Aorta (tissue), 5 donors: ENCODE data around the gene FAM131B. TPM values are rescaled to one million over a fixed set of nuclear protein-coding genes. Genes with fewer than 3 reads are reported as not detected.
"Not testable (repeated sequence)": the region's sequence is repeated elsewhere in the genome, so short reads cannot be mapped to it uniquely, and the experiment has no call there.

Source experiments
- ATAC-seq: fragments of 200-7000 bp; cut with Tn5 transposase; one replicate; pipeline ENCODE4 v1.9.1; 2022; ENCODE audit warnings: moderate library complexity; ENCODE audit not compliant: low FRiP score
- DNase-seq, 2 donors: peaks; one replicate each; pipeline ENCODE4 v3.0.0-alpha.2; 2020
- H3K27ac ChIP-seq, 2 donors: one replicate each; pipeline ENCODE4 v1.5.1; 2013; ENCODE audit warnings: low read length in 2 of 2, mild to moderate bottlenecking in 2 of 2, moderate library complexity in 2 of 2, control low read depth in 1 of 2, inconsistent platforms in 1 of 2, low read depth in 1 of 2
- H3K27me3 ChIP-seq, 2 donors: one replicate each; pipeline ENCODE4 v1.6.1; 2013; ENCODE audit warnings: control low read depth in 1 of 2, low read length in 1 of 2, mild to moderate bottlenecking in 1 of 2, moderate library complexity in 1 of 2; ENCODE audit not compliant: insufficient read depth in 2 of 2, control insufficient read depth in 1 of 2
- H3K36me3 ChIP-seq, 2 donors: one replicate each; pipeline ENCODE4 v1.6.1; 2013; ENCODE audit warnings: control low read depth in 1 of 2, low read length in 1 of 2, mild to moderate bottlenecking in 1 of 2; ENCODE audit not compliant: insufficient read depth in 2 of 2, control insufficient read depth in 1 of 2
- H3K4me1 ChIP-seq, 2 donors: one replicate each; pipeline ENCODE4 v1.6.1; 2013; ENCODE audit warnings: low read length in 2 of 2, control low read depth in 1 of 2, mild to moderate bottlenecking in 1 of 2, moderate library complexity in 1 of 2; ENCODE audit not compliant: insufficient read depth in 2 of 2, control insufficient read depth in 1 of 2
- H3K4me3 ChIP-seq, 2 donors: one replicate each; pipeline ENCODE4 v1.5.1; 2013; ENCODE audit warnings: low read length in 2 of 2, control low read depth in 1 of 2, mild to moderate bottlenecking in 1 of 2
- H3K9me3 ChIP-seq: one replicate; pipeline ENCODE4 v1.6.1; 2013; ENCODE audit warnings: mild to moderate bottlenecking, low read length; ENCODE audit not compliant: control insufficient read depth
- WGBS, 2 donors: extraction: QIAGEN DNeasy Blood & Tissue Kit; methylation state at CpG; one replicate each; pipeline ENCODE4 v1.1.7; 2013; 5-methylcytosine and 5-hydroxymethylcytosine counted together
- intact Hi-C, 2 donors: fragments of 100-400 bp; cut with DNase I; formaldehyde crosslinking; loops; one replicate each; pipeline versions ENCODE4 v1.14.2 to v1.15.0; 2022
- polyA plus RNA-seq, 2 donors: library from polyadenylated mRNA; stranded (reverse); fragments of 200-250 nt; gene quantifications; one replicate each; pipeline ENCODE4 v1.2.3, GENCODE V29; 2013
- total RNA-seq, 2 donors: library from RNA; stranded (reverse); fragmentation: NEBNext Ultra II Directional; extraction: Animal tissue kit (Norgen Biotek cat#: 25700); gene quantifications; one replicate each; pipeline ENCODE4 v1.2.1, GENCODE V29; 2021
- donor health status: healthy with polysubstance abuse.
- donor health status: Bipolar disorder and iron deficiency.
- donor health status: DM: no; HTN: no; CAD: no.
- donor health status: DM: no; HTN: no; CAD: no.
- donor health status: DM: yes; HTN: yes; CAD: no.

The FAM131B gene
- total and polyA plus RNA-seq, 4 donors = 0.41 to 3.8 (median 1.9) TPM

GRCh38 chr7:143405173-143406001 is 42.9 kb upstream of the FAM131B start:
- 64 to 66% methylated on average over 9 of the region's 9 CpGs for WGBS, 2 donors
- Histone ChIP-seq H3K27me3 (no peaks in the 10 kb centered on the region), H3K36me3 (no peaks in the 10 kb centered on the region), H3K4me1 (no peaks in the 10 kb centered on the region), H3K27ac (no peak overlapping the region), H3K9me3 (no peaks in the 10 kb centered on the region), H3K4me3 (no peak overlapping the region)
- DNase-seq (peak in 1 of 2 donors; percentile 35), ATAC-seq (no peak)
- intact Hi-C loops = no loop called here

- H3K27ac ChIP-seq, H3K4me1 ChIP-seq, H3K36me3 ChIP-seq, ATAC-seq, H3K4me3 ChIP-seq, H3K9me3 ChIP-seq, DNase-seq, intact Hi-C loops, H3K27me3 ChIP-seq: not testable (repeated sequence)
- 73 to 75% methylated on average over 4 of the region's 4 CpGs for WGBS, 2 donors
These were observed 39.7 kb upstream of the FAM131B start for GRCh38 chr7:143402233-143402632.

- 91 to 92% methylated on average over 12 of the region's 12 CpGs for WGBS, 2 donors
- intact Hi-C loops = no loop called here
- no peaks in the 10 kb centered on the region for H3K9me3 ChIP-seq
- DNase-seq = peak in 1 of 2 donors; percentile 73
- no peak for ATAC-seq
- H3K27me3 ChIP-seq = no peaks in the 10 kb centered on the region
- no peak overlapping the region for H3K4me3 ChIP-seq
- H3K27ac ChIP-seq = no peak overlapping the region
- no peaks in the 10 kb centered on the region for H3K36me3 ChIP-seq
- no peaks in the 10 kb centered on the region for H3K4me1 ChIP-seq
These were observed 38.8 kb upstream of the FAM131B start for GRCh38 chr7:143401265-143401664.

- H3K36me3 ChIP-seq = no peaks in the 10 kb centered on the region
- no peak overlapping the region for H3K4me3 ChIP-seq
- H3K4me1 ChIP-seq = no peaks in the 10 kb centered on the region
- H3K27ac ChIP-seq = no peak overlapping the region
- intact Hi-C loops = no loop called here
- WGBS, 2 donors = 94 to 96% methylated on average over 20 of the region's 20 CpGs
- H3K27me3 ChIP-seq = no peaks in the 10 kb centered on the region
- ATAC-seq (no peak), DNase-seq (peak in 1 of 2 donors; percentile 70)
- H3K9me3 ChIP-seq = no peaks in the 10 kb centered on the region
These were observed 37.1 kb upstream of the FAM131B start for GRCh38 chr7:143399642-143400041.

GRCh38 chr7:143399151-143399550 is 36.6 kb upstream of the FAM131B start:
- no peak for ATAC-seq
- no peaks in the 10 kb centered on the region for H3K9me3 ChIP-seq

GRCh38 chr7:143398616-143399015 is 36.1 kb upstream of the FAM131B start:
- Histone ChIP-seq H3K9me3 (no peaks in the 10 kb centered on the region), H3K27ac (no peak overlapping the region), H3K27me3 (no peaks in the 10 kb centered on the region), H3K4me3 (no peak overlapping the region), H3K36me3 (no peaks in the 10 kb centered on the region), H3K4me1 (no peaks in the 10 kb centered on the region)
- intact Hi-C loops = no loop called here
- DNase-seq (peak in 1 of 2 donors; percentile 73), ATAC-seq (no peak)
- WGBS, 2 donors = 97% methylated on average over 14 of the region's 14 CpGs

More at GRCh38 chr7:143399151-143399550, 36.6 kb upstream of the FAM131B start:
- 92 to 96% methylated on average over 8 of the region's 8 CpGs for WGBS, 2 donors
- intact Hi-C loops = no loop called here
- DNase-seq = peak in 1 of 2 donors; percentile 73
- H3K36me3 ChIP-seq = no peaks in the 10 kb centered on the region
- H3K4me1 ChIP-seq = no peaks in the 10 kb centered on the region
- no peak overlapping the region for H3K27ac ChIP-seq
- H3K4me3 ChIP-seq = no peak overlapping the region
- no peaks in the 10 kb centered on the region for H3K27me3 ChIP-seq

GRCh38 chr7:143397710-143398530 is 35.4 kb upstream of the FAM131B start:
- Histone ChIP-seq H3K9me3 (no peaks in the 10 kb centered on the region), H3K27ac (no peak overlapping the region), H3K4me1 (no peaks in the 10 kb centered on the region), H3K4me3 (no peak overlapping the region), H3K36me3 (no peaks in the 10 kb centered on the region), H3K27me3 (no peaks in the 10 kb centered on the region)
- no peak for ATAC-seq
- DNase-seq = no peak
- WGBS, 2 donors = 93 to 94% methylated on average over 16 of the region's 16 CpGs
- intact Hi-C loops = no loop called here

GRCh38 chr7:143396625-143397556 is 34.4 kb upstream of the FAM131B start:
- 86 to 89% methylated on average over 28 of the region's 28 CpGs for WGBS, 2 donors
- intact Hi-C loops = no loop called here

More at GRCh38 chr7:143396625-143397556, 34.4 kb upstream of the FAM131B start:
- no peak overlapping the region for H3K27ac ChIP-seq
- ATAC-seq (no peak), DNase-seq (no peak)
- no peaks in the 10 kb centered on the region for H3K4me1 ChIP-seq
- H3K27me3 ChIP-seq = no peaks in the 10 kb centered on the region
- no peaks in the 10 kb centered on the region for H3K9me3 ChIP-seq
- H3K4me3 ChIP-seq = no peak overlapping the region
- H3K36me3 ChIP-seq = no peaks in the 10 kb centered on the region
